Osteoblast (primary cell): ENCODE measurements around the gene TPPP. TPM values are rescaled to one million over a fixed set of nuclear protein-coding genes. Genes with fewer than 3 reads are reported as not detected.
"Not testable (repeated sequence)": the region's sequence is repeated elsewhere in the genome, so short reads cannot be mapped to it uniquely, and the experiment has no call there.

ENCODE experiments used
- DNase-seq: peaks from one replicate; pipeline ENCODE4 v3.0.0; 2011; ENCODE audit warnings: low spot score, mixed read lengths; ENCODE audit not compliant: insufficient read length; ENCODE audit errors: missing footprints
- H2AFZ ChIP-seq: 2 replicates; pipeline ENCODE4 v1.6.0; 2011; ENCODE audit warnings: mild to moderate bottlenecking, low read length
- H3K27ac ChIP-seq: 2 replicates; pipeline ENCODE4 v1.5.1; 2011; ENCODE audit warnings: mild to moderate bottlenecking, low read depth, low read length, moderate library complexity
- H3K27me3 ChIP-seq: 2 replicates; pipeline ENCODE4 v1.6.0; 2012; ENCODE audit warnings: mild to moderate bottlenecking, control low read depth, inconsistent platforms, low read length, moderate library complexity; ENCODE audit not compliant: insufficient read depth
- H3K36me3 ChIP-seq: 2 replicates; pipeline ENCODE4 v1.5.1; 2011; ENCODE audit warnings: mild to moderate bottlenecking, low read length, control low read depth, moderate library complexity; ENCODE audit not compliant: insufficient read depth
- H3K4me1 ChIP-seq: 2 replicates; pipeline ENCODE4 v1.5.1; 2011; ENCODE audit warnings: mild to moderate bottlenecking, low read length, control low read depth, moderate library complexity; ENCODE audit not compliant: insufficient read depth
- H3K4me2 ChIP-seq: 2 replicates; pipeline ENCODE4 v1.6.0; 2011; ENCODE audit warnings: mild to moderate bottlenecking, low read length; ENCODE audit not compliant: insufficient read depth
- H3K4me3 ChIP-seq: fragments of 200-600 bp; sonication (generic); 3 replicates; pipeline ENCODE4 v1.5.1; 2012; ENCODE audit warnings: mild to moderate bottlenecking, low read length, inconsistent platforms; ENCODE audit not compliant: insufficient read depth
- H3K79me2 ChIP-seq: 2 replicates; pipeline ENCODE4 v1.6.0; 2012; ENCODE audit warnings: mild to moderate bottlenecking, low read length, control low read depth, inconsistent platforms; ENCODE audit not compliant: insufficient read depth
- H3K9me3 ChIP-seq: 2 replicates; pipeline ENCODE4 v1.5.1; 2011; ENCODE audit warnings: low read depth, low read length, control low read depth
- H4K20me1 ChIP-seq: 2 replicates; pipeline ENCODE4 v1.6.0; 2012; ENCODE audit warnings: mild to moderate bottlenecking, low read length, control low read depth; ENCODE audit not compliant: insufficient read depth
- CTCF ChIP-seq: IDR thresholded peaks from 2 replicates; pipeline ENCODE4 v1.5.1; 2011; ENCODE audit warnings: mild to moderate bottlenecking, low read depth, low read length, moderate library complexity; ENCODE audit errors: extremely low read depth
- total RNA-seq: library from RNA; depleted of rRNA; stranded (reverse); fragments of >200 nt; gene quantifications from 2 replicates; pipeline ENCODE4 v1.2.3, GENCODE V29; 2012

The TPPP gene
- total RNA-seq, 1 donor = not detected

DNA sequence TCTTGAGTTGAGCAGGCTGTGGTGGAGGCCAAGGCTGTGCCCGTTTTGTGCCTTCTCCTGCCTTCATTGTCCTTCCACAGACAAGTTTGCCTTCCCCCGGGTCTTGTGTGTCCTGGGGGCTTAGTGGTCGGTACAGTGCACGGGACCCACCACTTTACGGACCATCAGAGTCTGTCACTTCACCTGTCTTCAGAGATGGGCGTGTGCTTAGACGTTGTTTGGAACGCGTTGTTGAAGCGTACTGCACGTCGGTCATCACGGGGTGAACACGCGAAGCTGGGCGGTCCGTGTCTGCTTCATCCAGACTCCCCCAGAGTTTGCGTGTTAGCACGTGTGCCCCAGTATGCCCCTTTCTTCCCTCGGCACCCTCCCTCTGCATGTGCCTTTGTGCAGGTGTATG lies 56.2 kb downstream of the TPPP start:
- no peaks in the 10 kb centered on the region for H3K4me1 ChIP-seq

DNA sequence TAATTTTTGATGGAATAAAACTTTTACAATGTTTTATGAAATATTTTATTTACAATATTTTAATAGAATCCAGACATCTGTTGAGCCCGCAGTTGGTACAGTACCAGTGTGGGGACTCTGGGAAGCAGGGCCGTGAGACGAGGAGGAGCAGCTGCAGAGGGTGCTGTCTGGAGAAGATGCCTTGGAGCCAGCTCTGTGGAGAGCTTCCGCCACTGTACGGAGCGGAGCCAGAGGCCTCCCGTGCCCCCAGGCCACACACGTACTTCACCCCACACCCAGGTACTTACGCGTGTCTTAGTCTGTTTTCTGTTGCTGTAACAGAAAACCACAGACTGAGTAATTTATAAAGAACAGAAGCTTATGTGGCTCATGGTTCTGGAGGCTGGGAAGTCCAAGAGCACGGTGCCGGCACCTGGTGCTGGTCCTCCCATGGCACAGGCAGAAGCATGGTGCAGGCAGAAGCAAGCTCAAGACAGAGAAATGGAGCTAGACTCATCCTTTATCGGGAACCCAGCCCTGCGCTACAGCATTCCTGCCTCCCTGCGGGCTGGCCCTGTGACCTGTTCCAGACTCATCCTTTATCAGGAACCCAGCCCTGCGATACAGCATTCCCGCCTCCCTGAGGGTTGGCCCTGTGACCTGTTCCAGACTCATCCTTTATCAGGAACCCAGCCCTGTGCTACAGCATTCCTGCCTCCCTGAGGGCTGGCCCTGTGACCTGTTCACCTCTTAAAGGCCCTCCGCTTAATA lies 57.7 kb downstream of the TPPP start:
- Histone ChIP-seq H3K4me1 (no peaks in the 10 kb centered on the region), H3K9me3 (no peaks in the 10 kb centered on the region)

More for the DNA sequence above, 56.2 kb downstream of the TPPP start:
- Histone ChIP-seq H3K79me2 (no peaks in the 10 kb centered on the region), H3K9me3 (no peaks in the 10 kb centered on the region), H4K20me1 (no peaks in the 10 kb centered on the region), H3K36me3 (peaks cover 20% of the 10 kb centered on the region), H3K27me3 (no peaks in the 10 kb centered on the region), H3K27ac (no peak overlapping the region), H3K4me3 (no peak overlapping the region), H3K4me2 (no peak overlapping the region), H2AFZ (no peak overlapping the region)
- TF ChIP-seq CTCF = no peak
- no peak for DNase-seq

GRCh38 chr5:634191-634590 lies 59.0 kb downstream of the TPPP start:
- H3K4me3 ChIP-seq = no peak overlapping the region
- no peak overlapping the region for H3K4me2 ChIP-seq
- TF ChIP-seq CTCF = no peak
- DNase-seq = no peak
- no peak overlapping the region for H2AFZ ChIP-seq
- H3K4me1 ChIP-seq = no peaks in the 10 kb centered on the region
- peaks cover 17% of the 10 kb centered on the region for H3K36me3 ChIP-seq
- H3K27ac ChIP-seq = no peak overlapping the region
- H3K27me3 ChIP-seq = no peaks in the 10 kb centered on the region
- no peaks in the 10 kb centered on the region for H3K79me2 ChIP-seq
- no peaks in the 10 kb centered on the region for H3K9me3 ChIP-seq
- H4K20me1 ChIP-seq = no peaks in the 10 kb centered on the region

More for the DNA sequence above, 57.7 kb downstream of the TPPP start:
- DNase-seq = no peak
- no peak overlapping the region for H2AFZ ChIP-seq
- no peak for TF ChIP-seq CTCF
- H4K20me1 ChIP-seq = no peaks in the 10 kb centered on the region
- H3K4me3 ChIP-seq = no peak overlapping the region
- no peak overlapping the region for H3K4me2 ChIP-seq
- H3K27ac ChIP-seq = no peak overlapping the region
- no peaks in the 10 kb centered on the region for H3K79me2 ChIP-seq
- H3K27me3 ChIP-seq = no peaks in the 10 kb centered on the region
- H3K36me3 ChIP-seq = peaks cover 17% of the 10 kb centered on the region

DNA sequence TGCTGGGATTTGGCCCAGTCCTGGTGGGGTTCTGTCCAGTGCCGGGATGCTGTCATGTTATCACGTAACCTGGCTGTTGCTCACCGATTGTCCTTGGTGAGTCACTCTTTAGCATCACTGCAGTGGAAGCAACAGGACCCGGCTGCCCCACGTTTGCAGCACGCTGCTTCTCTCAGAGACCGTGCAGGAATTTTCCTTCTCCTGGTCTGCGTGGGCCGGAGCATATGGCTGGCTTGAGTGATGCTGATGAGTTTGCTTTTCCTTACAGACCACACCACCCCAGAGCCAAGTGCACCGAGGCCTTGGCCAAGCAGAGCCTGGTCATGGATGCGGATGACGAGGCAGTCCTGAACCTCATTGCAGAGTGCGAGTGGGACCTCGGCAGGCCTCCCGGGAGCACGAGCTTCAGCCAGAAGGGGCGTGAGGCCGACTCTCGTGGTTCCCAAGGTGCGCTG lies 59.6 kb downstream of the TPPP start:
- Histone ChIP-seq H3K79me2 (no peaks in the 10 kb centered on the region), H3K27ac (no peak overlapping the region), H3K4me1 (no peaks in the 10 kb centered on the region), H3K4me2 (no peak overlapping the region), H3K27me3 (no peaks in the 10 kb centered on the region), H3K36me3 (peaks cover 17% of the 10 kb centered on the region), H4K20me1 (no peaks in the 10 kb centered on the region), H3K4me3 (no peak overlapping the region), H2AFZ (no peak overlapping the region), H3K9me3 (no peaks in the 10 kb centered on the region)
- no peak for TF ChIP-seq CTCF
- peak; percentile 92 for DNase-seq

GRCh38 chr5:628351-629205 lies 64.6 kb downstream of the TPPP start:
- not testable (repeated sequence) for H3K27ac ChIP-seq, H3K27me3 ChIP-seq, H3K79me2 ChIP-seq, H3K36me3 ChIP-seq, H4K20me1 ChIP-seq, DNase-seq, H3K4me2 ChIP-seq, H3K4me3 ChIP-seq, H2AFZ ChIP-seq, H3K9me3 ChIP-seq, H3K4me1 ChIP-seq
